Mucosa of gallbladder (tissue), 1 donor: Measurements from ENCODE around the gene SAC3D1. TPM values are rescaled to one million over a fixed set of nuclear protein-coding genes. Genes with fewer than 3 reads are reported as not detected.
"Not testable (repeated sequence)": the region's sequence is repeated elsewhere in the genome, so short reads cannot be mapped to it uniquely, and the experiment has no call there.

ENCODE experiments used
- DNase-seq: peaks from one replicate; pipeline ENCODE4 v3.0.0-alpha.2; 2020; ENCODE audit warnings: low spot score
- total RNA-seq: library from RNA; stranded (reverse); gene quantifications from one replicate; pipeline ENCODE4 v1.2.1, GENCODE V29; 2021
- donor health status: DM: no; HTN: no; CAD: no.

Gene SAC3D1
- 9.9 TPM for total RNA-seq

GRCh38 chr11:65040847-65041622 lies at the start of gene SAC3D1:
TSS of gene SAC3D1 (plus strand) at chr11:65041210. CDS start at chr11:65041293, 83 bp downstream.
- peak; percentile 87 for DNase-seq

- DNase-seq = no peak
Measured at GRCh38 chr11:64994318-64994717, 46.7 kb upstream of the SAC3D1 start.

- no peak for DNase-seq
Measured at GRCh38 chr11:64996327-64996709, 44.7 kb upstream of the SAC3D1 start.

- DNase-seq = peak; percentile 80
Measured at GRCh38 chr11:64996710-64997380, 44.2 kb upstream of the SAC3D1 start, which contains the start of gene BATF2. TSS of gene BATF2 (minus strand) at chr11:64996971. CDS start at chr11:64996914, 57 bp downstream.

GRCh38 chr11:64998141-64998540 lies 42.9 kb upstream of the SAC3D1 start:
- no peak for DNase-seq

- DNase-seq = no peak
Measured at GRCh38 chr11:64998690-64999431, 42.1 kb upstream of the SAC3D1 start.

GRCh38 chr11:64999478-64999877 lies 41.5 kb upstream of the SAC3D1 start:
- DNase-seq = no peak

- no peak for DNase-seq
Measured at GRCh38 chr11:65002706-65003105, 38.3 kb upstream of the SAC3D1 start.

GRCh38 chr11:65003282-65003681 lies 37.7 kb upstream of the SAC3D1 start:
- DNase-seq = no peak

GRCh38 chr11:65003968-65004367 lies 37.0 kb upstream of the SAC3D1 start:
- DNase-seq = not testable (repeated sequence)

GRCh38 chr11:65008016-65008415 lies 33.0 kb upstream of the SAC3D1 start:
- DNase-seq = no peak

- no peak for DNase-seq
Measured at GRCh38 chr11:65008873-65009272, 32.1 kb upstream of the SAC3D1 start.

- DNase-seq = peak; percentile 93
Measured at GRCh38 chr11:65013130-65013887, 27.7 kb upstream of the SAC3D1 start.

GRCh38 chr11:65013888-65014725 lies 26.9 kb upstream of the SAC3D1 start, which contains the start of gene ARL2:
TSS of gene ARL2 (plus strand) at chr11:65014160. CDS start at chr11:65014208, 48 bp downstream.
- peak; percentile 89 for DNase-seq

GRCh38 chr11:65014726-65015227 lies 26.2 kb upstream of the SAC3D1 start:
- no peak for DNase-seq

GRCh38 chr11:65016705-65017104 lies 24.3 kb upstream of the SAC3D1 start:
- peak; percentile 37 for DNase-seq

- DNase-seq = no peak
Measured at GRCh38 chr11:65017937-65018336, 23.1 kb upstream of the SAC3D1 start.

- no peak for DNase-seq
Measured at GRCh38 chr11:65019824-65020223, 21.2 kb upstream of the SAC3D1 start.

GRCh38 chr11:65021003-65021402 lies 20.0 kb upstream of the SAC3D1 start:
- DNase-seq = no peak

GRCh38 chr11:65021509-65021908 lies 19.5 kb upstream of the SAC3D1 start:
- no peak for DNase-seq
